HG03442 (cell line): Measurements from ENCODE around the gene TENM3.

Experiments
- ATAC-seq: cut with Tn5 transposase; IDR thresholded peaks from one replicate; pipeline ENCODE4 v1.9.1; 2021; ENCODE audit warnings: mild to moderate bottlenecking, moderate library complexity; ENCODE audit not compliant: unreplicated experiment

The TENM3 gene

DNA sequence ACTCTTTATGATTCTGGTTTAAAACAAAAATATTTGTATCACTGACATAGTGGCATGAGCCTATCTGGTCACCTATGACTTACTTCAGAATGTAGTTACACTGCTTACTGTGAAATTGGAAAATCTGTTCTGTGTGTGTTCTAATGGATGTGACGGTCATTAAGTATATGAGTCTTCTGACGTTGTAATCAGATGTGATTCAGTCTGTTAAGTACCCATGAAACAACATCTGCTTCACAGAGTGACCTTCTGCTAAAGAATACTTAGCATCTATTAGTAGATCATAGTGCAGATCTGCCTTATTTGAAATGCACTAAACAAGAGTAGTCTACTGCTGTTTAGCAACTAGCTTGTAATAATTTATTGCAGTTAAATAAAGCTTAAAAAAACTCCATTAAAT is 356.9 kb downstream of the TENM3 start:
- ATAC-seq = no peak

DNA sequence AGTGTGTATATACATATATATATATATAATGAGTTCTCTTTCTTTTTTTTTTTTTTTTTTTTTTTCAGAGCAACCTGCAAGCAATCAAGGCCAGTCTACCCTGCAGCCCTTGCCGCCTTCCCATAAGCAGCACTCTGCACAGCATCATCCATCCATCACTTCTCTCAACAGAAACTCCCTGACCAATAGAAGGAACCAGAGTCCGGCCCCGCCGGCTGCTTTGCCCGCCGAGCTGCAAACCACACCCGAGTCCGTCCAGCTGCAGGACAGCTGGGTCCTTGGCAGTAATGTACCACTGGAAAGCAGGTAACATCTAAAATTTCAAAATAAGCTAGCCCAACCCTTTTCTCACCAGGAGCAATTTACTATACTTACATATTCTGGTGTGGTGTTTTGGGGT is 357.7 kb downstream of the TENM3 start:
- no peak for ATAC-seq

DNA sequence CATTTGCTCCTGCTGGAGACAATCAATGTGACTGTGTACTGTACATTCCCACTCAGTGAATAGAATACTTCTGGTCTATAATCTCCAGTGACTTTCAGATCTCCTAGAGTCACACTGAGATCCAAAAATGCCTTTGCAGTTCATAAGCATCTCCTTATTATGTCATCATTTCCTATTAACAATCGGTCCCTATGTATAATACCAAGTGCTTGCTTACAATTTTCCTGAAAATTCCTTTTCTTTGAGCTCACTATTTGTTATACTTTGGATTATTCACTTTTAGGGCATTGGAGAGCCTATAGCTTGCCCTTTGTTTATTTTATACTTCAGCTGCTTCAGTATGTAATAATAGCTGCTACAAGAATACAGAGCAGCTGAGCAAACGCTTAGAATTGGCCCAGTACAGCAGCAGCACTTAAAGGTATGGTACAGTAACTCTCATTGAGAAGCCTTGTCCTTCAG is 361.0 kb downstream of the TENM3 start:
- no peak for ATAC-seq

DNA sequence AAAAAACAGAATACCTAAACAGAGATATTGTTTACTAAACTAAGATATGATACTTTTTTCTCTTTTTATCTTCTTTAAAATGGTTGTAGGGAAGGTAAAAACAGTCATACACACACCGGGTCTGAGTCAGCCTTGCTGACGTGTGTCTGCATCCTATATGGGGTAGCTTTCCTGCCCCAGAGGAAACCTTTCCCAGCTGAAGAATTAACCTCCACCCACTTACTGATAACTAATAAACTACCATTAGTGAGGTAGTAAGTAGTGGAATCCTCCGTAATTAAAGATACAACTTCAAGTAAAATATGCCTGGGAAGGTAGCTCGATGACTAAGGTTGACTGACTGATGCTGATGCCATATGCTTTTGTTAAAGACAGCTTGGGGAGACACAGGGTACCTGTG is 361.8 kb downstream of the TENM3 start:
- ATAC-seq = no peak

DNA sequence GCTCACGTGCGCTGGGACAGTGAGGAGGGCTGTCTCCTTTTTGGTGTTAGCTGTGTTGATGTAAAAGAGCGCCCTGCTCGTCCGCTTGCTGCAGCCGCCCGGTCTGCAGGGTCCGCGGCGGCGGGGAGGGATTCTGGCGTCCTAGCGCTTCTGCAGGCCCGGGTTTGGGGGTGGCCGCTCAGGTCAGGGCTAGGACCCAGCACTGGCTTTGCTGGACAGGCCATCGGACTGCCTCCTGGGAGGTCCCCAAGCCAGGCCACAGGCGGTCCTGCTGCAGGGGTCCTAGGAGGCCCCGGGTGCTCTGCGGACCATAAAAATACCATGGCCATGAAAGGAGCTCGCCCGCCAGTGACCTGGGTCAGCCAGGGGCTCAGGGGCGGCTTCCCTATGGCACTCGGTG is 365.3 kb downstream of the TENM3 start:
- ATAC-seq = no peak

DNA sequence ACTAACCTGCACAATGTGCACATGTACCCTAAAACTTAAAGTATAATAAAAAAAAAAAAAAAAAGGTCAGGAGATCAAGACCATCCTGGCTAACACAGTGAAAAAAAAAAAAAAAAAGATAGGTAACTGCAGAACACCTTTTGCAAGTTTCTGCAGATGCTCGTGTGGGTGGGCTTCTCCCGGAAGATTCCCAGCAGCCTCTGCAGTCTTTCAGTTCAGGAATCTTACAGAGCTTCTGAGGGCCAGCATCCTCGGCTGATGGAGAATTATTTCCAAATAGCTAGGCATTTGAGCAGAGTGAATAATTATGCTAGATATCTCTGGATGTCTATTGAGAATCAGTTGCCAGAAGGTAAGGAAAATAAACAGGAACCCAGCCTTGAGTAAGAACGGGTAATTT is 373.3 kb downstream of the TENM3 start:
- no peak for ATAC-seq

DNA sequence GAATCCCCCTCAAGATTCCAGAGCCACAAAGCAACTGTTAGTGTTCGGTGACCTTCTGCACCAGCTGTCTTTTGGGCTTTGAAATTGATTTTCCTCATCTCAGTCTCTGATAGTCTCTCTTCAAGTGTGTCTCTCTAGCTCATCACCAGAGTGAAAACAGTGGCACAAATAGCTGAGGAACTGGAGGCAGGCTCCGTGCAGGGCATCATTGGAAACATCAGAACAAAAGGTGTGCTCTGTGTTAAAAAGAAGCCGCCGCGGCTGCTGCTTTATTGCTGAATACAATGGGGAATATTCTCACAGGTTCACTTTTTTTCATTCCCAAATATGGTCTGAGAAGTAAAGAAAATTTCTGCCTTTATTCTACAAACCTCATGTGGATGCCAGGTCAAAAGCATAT is 376.5 kb downstream of the TENM3 start:
- no peak for ATAC-seq

DNA sequence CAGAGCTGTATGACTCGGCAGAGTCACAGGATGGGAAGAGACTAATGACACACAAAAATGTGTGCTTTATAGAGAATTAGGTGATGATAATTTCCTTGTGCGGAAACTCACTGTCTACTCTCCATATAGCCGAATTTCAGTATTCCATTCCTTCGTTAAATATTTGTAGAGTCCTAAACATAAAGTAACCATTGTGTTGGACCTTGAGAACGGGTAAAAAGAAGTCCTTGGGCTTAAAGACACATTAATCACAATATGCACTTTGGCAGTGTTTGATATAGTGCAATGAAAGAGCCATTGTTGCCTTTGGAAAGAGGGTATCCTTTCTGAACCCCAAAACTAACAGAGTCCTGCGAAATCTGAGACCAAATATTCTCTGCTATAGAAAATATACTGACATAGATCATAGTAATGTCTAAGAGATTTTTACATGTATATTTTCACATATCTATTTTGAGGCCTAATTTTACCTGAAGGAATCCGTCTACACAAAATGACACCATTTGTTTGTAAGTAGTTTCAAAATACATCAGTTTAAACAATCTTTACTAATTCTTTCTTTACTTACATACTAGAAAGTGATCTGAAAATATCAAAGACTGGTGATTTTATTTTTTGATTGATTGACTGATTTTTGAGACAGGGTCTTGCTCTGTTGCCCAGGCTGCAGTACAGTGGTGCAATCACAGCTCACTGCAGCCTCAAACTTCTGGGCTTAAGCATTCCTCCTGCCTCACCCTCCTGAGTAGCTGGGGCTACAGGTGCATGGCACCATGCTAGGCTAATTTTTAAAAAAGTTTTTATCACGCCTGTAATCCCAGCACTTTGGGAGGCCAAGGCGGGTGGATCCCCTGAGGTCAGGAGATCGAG is 377.1 kb downstream of the TENM3 start:
- ATAC-seq = no peak

DNA sequence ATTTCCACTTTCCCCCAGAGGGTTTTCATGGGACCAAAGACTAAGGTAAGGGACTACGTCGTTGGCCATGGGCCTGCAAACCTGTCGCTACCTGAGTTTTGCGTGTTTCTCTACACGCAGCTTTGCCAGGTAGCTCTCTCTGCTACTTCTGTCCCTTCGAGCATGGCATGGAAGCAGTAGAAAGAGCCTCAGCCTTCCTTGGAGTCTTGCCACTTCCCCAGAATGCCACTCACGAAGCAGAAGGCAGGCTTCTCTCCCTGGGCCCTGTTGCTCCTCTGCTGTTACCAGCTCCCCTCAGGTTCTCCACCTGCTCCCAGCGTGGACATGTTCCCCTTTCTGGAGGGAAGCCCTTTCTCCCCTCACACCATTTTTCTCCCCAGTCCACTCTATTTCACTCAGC is 381.1 kb downstream of the TENM3 start:
- no peak for ATAC-seq

DNA sequence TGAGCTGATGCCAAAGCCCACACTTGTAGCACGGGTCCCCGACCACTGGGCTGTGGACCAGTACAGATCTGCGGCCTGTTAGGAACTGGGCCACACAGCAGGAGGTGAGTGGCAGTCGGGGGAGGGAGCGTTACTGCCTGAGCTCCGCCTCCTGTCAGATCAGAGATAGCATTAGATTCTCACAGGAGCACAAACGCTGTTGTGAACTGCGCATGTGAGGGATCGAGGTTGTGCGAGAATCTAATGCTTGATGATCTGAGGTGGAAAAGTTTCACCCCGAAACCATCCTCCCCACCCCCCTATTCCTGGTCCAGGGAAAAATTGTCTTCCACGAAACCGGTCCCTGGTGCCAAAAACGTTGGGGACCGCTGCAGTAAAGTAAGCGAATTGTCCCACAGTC is 382.0 kb downstream of the TENM3 start:
- no peak for ATAC-seq

DNA sequence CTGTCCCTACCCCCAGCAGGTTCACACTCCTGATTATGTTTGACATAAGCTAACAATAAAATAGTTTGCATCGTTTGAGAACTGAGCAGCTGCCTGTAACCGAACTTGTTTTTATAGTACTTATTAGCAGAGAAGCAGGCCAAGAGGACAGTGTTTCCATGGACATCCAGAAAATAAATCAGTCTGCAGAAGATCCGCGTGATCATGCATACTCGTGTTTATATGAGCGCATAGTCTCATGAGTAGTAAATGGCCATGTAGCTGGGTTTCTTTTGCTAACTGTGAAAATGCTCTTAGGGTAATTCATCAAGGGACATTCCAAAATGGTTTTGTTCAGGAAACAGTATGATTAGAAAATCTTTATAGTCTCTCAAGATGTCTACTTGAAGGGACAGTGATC is 384.8 kb downstream of the TENM3 start:
- ATAC-seq = no peak

DNA sequence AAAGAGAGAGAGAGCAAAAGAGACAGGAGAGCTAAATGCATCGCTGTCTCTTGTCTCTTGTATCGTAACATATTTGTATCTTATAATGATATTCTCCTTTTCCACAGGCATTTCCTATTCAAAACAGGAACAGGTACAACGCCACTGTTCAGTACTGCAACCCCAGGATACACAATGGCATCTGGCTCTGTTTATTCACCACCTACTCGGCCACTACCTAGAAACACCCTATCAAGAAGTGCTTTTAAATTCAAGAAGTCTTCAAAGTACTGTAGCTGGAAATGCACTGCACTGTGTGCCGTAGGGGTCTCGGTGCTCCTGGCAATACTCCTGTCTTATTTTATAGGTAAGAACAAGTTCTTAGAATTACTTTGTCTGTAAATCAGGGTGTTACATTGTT is 385.3 kb downstream of the TENM3 start:
- no peak for ATAC-seq

DNA sequence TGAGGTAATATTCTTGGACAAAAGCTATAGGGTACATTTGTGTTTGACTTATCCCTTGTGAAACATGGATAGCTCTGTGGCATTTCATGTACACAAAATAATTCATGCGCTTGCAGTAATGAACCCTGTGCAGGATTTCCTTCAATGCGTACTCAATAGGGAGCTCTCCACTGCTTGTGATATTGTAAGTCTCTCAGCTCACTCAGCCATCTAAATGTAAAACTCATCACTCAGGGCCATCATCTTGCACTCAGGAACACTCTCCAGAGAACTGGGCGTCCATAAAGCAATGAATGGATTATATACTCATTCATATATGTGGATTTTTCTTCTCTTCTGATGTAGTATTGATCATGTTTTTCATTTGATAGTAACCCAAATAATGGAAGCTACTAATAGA is 385.9 kb downstream of the TENM3 start:
- ATAC-seq = no peak

DNA sequence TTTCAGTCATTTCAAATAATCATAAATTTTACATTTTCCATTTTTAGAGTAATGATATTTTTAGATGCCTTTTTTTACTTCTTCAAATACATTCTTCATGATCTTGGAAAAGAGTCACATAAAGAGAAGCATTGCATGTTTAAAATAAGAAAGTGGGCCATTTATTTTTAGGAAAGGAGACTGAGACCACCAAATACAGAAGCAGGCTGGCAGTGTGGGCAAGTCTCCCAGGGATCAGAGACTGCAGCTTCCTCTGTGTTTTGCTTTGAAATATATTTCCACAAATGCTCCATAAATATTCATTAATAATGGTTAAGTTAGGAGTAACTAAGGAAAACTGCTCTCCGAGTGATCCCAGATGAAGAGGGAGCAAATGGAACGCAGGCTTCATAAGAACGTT is 397.3 kb downstream of the TENM3 start:
- no peak for ATAC-seq

DNA sequence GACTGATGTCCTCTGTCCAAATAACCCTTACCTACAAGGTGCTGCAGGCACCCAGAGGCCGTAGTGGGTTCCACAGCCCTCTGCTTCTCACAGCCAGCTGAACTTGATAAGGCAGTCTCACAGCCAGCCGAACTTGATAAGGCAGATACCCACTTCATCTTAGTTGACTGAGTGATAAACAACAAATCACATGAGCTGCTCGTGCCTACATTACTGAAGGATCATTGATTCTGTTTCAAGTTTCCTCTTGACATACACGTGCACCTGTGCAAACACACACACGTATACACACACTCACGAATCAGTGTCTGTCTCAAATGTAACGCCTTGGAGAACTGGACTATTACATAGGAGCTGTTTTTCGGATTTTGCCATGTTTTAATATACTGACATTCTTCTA is 397.7 kb downstream of the TENM3 start:
- ATAC-seq = no peak

DNA sequence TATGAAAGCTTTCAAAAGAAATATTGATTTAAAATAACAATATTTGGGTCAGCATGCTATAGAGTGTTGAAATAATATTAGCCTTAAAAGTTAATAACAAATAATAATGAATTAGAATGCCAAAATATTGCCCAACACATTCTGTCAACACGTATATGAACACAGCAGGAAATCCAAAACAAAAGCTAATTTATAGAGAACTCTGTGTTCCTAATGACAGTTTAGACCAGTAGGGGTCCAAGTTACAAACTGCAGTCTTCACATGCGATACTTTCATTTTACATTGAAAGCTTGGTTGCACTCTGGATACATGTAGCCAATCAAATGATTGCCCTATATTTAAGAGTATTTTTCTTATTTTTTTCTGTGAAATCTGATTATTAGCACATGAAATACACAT is 399.6 kb downstream of the TENM3 start:
- ATAC-seq = peak; percentile 49

DNA sequence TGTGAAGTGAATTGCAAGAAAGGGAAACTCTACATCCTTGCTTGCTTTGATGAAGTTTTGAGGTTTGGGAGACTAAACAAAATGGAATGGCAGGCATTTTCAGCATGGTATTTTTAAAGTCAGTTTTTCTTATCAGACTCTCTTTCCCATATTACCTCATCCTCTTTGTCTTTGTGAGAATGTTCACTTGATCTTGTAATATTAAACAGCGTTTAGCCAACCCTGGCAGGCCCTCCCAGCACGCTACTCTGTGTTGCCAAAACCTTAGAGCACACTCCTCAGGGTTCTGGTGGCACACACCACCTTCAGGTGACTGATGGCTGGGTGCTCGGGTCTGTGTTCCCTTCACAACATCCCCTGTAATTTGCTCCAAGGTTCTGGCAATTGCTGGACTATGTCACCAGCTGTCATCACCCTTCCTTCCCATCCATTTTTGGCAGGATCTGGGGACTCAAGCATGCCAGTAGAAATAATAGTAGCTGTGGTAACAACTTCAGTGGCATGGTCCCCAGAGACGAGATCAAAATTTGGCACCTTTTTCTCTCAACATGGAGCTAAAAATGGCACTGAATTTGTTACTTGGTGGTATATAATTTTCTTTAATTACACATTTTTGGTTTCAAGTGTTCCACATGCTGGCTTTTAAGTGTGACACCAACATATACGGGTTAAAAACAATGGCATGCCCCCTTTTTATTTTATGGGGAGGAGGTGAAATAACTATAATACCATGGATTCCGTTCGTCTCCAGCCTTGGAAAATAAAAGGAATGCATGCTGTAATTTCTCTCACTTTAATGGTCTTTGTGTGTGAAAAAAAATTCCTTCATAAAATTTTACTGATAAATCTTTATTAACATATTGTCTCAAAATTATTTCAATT is 400.8 kb downstream of the TENM3 start:
- no peak for ATAC-seq

DNA sequence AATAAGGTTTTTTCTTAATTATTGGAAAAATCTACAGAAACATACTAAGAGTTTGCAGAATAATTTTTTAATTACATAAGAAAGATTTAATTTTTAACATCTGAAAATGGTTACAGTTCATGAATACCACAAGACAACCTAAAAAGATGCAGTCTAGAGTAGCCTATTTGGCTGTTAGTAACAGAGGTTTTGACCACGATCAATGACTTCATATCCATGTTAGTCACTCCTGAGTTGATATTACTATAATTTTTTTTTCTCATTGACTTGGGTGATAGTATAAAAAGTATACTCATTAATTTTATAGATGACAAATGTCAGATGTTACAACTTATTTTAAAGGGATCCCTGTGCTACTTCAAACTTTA is 401.5 kb downstream of the TENM3 start:
- no peak for ATAC-seq

DNA sequence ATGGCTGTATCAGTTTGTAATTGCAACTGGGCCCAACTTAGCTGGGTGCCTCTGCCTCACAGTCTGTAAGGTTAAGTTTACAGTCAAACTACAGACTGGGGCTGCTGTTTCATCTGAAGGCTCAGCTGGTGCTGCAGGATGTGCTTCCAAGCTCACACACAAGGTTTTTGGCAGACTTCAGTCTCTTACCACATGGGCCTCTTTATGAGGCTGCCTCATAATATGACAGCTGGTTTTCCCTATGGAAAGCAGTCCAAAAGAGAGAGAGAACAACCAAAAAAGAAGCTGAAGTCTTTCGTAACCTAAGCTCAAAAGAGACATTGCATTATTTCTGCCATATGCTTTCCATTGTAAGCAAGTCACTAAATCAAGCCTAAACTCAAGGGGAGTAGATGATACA is 402.3 kb downstream of the TENM3 start:
- ATAC-seq = no peak

DNA sequence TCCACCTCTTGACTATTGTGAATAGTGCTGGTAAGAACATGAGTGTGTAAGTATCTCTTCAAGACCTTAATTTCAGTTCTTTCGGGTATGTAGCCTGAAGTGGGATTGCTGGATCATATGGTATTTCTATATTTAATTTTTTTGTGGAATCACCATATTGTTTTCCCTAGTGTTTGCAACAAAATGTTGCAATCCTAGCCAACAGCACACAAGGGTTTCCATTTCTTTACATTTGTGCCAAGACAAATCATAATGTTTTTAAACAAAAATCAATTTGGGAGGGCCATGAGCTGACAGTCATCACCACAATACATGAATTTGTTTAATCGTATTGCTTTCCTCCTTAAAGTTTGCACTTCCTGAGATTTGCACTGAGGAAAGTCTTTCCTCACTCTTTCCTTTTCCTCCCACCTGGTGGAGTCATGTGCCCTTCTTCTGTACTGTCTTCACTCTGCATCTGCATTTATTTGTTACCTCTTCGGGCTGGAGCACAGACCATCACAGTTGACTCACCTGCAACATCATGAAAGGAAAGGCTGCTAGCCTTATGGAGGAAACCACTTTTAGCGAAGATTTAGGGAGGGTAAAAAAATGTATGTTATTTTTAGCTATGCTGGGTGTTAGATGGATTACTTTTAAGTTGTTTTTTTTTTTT is 404.6 kb downstream of the TENM3 start:
- ATAC-seq = no peak

DNA sequence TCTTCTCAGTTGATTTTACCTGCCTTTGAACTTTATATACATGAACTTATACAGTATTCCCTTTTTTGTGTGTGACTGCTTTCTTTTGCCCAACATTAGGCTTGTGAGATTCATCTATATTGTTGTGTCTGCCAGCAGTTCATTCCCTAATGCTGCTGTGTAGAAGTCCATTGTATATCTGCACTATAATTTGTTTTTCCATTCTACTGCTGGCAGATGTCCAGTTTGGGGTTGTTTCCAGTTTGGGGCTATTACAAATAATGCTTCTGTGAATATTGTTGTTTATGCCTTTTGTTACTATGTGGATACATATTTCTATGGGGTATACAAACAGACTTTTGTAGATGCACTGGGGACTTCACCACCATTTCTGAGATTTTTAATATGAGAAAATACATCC is 405.6 kb downstream of the TENM3 start:
- ATAC-seq = no peak
